ENCODE measurements around the gene SLCO4A1. TPM values are rescaled to one million over a fixed set of nuclear protein-coding genes. Genes with fewer than 3 reads are reported as not detected.
A peak's percentile ranks its signal among the peaks of the same experiment; 100 is the strongest.

SLCO4A1 gene
- total and polyA plus RNA-seq, 2 of the 4 experiments (the other 2 are of a cell fraction) = 0.72 to 1.1 TPM

- Histone ChIP-seq H3K14ac (replicated peaks; ENCODE audit: low read depth, low read length) (no peak overlapping the region), H3K27ac (ENCODE audit: insufficient read depth, low read length) (no peak overlapping the region), H2AK9ac (replicated peaks; ENCODE audit: low read depth, low read length, poor library complexity) (no peak overlapping the region), H3K4me1 (ENCODE audit: control insufficient read depth, insufficient read depth, low read length) (peaks cover 3% of the 10 kb centered on the region; the same call in 1 of the 2 replicates), H2AK5ac (ENCODE audit: low read depth, low read length) (no peak overlapping the region; the same call in 1 of the 2 replicates), H3K9me3 (ENCODE audit: control insufficient read depth, insufficient read depth, low read length) (0 out of 2 replicates have a peak, but pooled peaks cover 1% of the 10 kb centered on the region), H2BK15ac (ENCODE audit: low read depth, low read length) (no peak overlapping the region), H2BK20ac (ENCODE audit: low read depth, low read length) (no peak overlapping the region), H3K36me3 (ENCODE audit: control insufficient read depth, insufficient read depth, low read length) (no peaks in the 10 kb centered on the region), H2BK120ac (ENCODE audit: low read depth, low read length) (no peak overlapping the region), H3K4me2 (ENCODE audit: low read depth, low read length) (no peak overlapping the region), H3K4me3 (ENCODE audit: insufficient read depth, low read depth, low read length) (no peak overlapping the region), H3K4ac (ENCODE audit: low read depth, low read length) (no peak overlapping the region), H4K20me1 (ENCODE audit: insufficient read depth, low read length) (peaks cover 4% of the 10 kb centered on the region; the same call in 1 of the 2 replicates), H2AFZ (replicated peaks; ENCODE audit: low read length, poor library complexity) (peak overlapping the region; percentile 41), H3K56ac (ENCODE audit: extremely low read depth, insufficient read depth, low read length) (no peak overlapping the region), H4K8ac (ENCODE audit: low read depth in 2 of 2, low read length in 2 of 2) (no peak overlapping the region), H3K9ac (ENCODE audit: low read depth, low read length) (no peak overlapping the region), H3K23ac (ENCODE audit: low read depth, low read length) (no peak overlapping the region), H2BK5ac (ENCODE audit: low read depth, low read length, poor library complexity, severe bottlenecking) (no peak overlapping the region), H3K18ac (ENCODE audit: low read depth, low read length) (no peak overlapping the region), H3K9me1 (ENCODE audit: insufficient read depth, low read length) (no peaks in the 10 kb centered on the region), H3K27me3 (ENCODE audit: control insufficient read depth, insufficient read depth, low read length) (peaks cover 33% of the 10 kb centered on the region; the same call in 1 of the 2 replicates), H4K91ac (ENCODE audit: insufficient read depth, low read depth, low read length) (no peak overlapping the region), H4K5ac (ENCODE audit: low read depth, low read length) (no peak overlapping the region), H3K79me1 (ENCODE audit: low read depth in 1 of 2, low read length in 2 of 2) (no peaks in the 10 kb centered on the region)
- intact Hi-C loops (cut with micrococcal nuclease) (no loop called here), dilution Hi-C loops (cut with HindIII; ENCODE audit: low sequenced_read_pairs, unreplicated experiment) (no loop called here), in situ Hi-C loops (cut with MboI; ENCODE audit: low sequenced_read_pairs) (no loop called here)
- DNase-seq (no peak), ATAC-seq (ENCODE audit: low read depth) (no peak)
- no TSS peak for BruUV-seq (replicated peaks)
- TF ChIP-seq POLR2A (IDR thresholded peaks at IDR 0.05; ENCODE audit: low read depth, low read length) (no peak), CHD1 (IDR thresholded peaks at IDR 0.05; ENCODE audit: low read depth, low read length) (no peak), MAFK (IDR thresholded peaks at IDR 0.05; ENCODE audit: low read depth, low read length) (no peak)
- CTCF ChIA-PET = no interaction called here
- 62% methylated on average over 20 of the region's 23 CpGs; no CpG with 5 or more reads in 1 of the 2 experiments for WGBS, 2 experiments (ENCODE audit: extremely low coverage in 2 of 2, insufficient read length in 1 of 2)
- POLR2A ChIA-PET (ENCODE audit: unreplicated experiment) = no interaction called here
These were observed 69.4 kb downstream of the SLCO4A1 start for GRCh38 chr20:62711703-62712101.

Data from IMR-90 (cell line).